Measurements from ENCODE around the gene PAM. TPM values are rescaled to one million over a fixed set of nuclear protein-coding genes. Genes with fewer than 3 reads are reported as not detected.
A peak's percentile ranks its signal among the peaks of the same experiment; 100 is the strongest.
"Not testable (repeated sequence)": the region's sequence is repeated elsewhere in the genome, so short reads cannot be mapped to it uniquely, and the experiment has no call there.

Gene PAM
- polyA plus RNA-seq, 1 donor, result 104 TPM

DNA sequence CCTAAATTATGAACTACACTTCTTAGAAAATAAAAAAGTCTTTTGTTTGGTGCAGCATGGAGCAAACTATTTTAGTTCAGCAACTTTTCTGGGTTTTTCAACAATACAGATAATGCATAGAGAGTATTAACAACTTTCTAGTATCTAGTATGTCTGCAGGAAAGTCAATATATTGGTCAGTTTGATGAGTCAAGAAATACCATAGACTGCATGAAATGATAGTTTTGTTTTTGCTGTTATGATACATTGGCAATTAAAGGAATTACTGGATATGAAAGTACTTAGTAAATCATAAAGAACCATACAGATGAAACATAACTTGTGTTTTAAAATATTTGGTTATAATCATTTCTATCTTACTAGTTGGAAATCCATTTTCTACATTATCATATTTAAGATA is 191.3 kb downstream of the PAM start:
- DNase-seq, result no peak

DNA sequence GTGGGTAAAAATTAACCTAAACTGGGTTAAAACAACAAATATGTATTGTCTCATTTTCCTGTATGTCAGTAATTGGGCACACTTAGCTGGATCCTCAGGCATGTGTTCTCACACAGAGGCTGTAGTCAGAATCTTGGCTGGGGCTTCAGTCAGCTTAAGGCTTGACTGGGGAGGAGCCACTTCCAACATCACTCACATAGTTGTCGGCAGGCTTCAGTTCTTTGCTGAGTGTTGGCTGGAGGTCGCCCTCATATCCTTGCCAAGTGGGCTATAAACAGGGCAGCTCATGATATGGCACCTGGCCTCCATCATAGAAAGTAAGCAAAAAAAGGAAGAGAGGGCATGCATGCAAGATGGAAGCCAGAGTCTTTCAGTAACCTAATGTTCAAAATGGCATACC is 191.9 kb downstream of the PAM start:
- DNase-seq, result no peak

DNA sequence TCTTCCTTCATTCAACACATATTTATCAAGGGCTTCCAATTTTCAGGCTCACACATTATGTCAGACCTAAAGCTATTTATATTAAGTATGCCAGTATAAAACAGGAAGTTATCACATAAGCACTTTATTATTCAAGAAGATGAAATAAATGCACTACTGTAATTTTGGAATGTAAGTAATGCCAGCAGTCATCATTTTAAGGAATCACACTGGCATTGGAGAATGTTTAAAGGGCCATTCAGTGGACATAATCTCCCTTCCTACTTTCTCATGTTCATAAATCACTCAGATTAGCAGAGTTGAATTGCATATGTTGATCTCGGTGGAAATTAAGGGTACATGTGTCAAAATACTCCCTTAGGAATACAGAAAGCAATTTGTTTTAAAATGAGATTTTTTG is 200.4 kb downstream of the PAM start:
- DNase-seq, result no peak

DNA sequence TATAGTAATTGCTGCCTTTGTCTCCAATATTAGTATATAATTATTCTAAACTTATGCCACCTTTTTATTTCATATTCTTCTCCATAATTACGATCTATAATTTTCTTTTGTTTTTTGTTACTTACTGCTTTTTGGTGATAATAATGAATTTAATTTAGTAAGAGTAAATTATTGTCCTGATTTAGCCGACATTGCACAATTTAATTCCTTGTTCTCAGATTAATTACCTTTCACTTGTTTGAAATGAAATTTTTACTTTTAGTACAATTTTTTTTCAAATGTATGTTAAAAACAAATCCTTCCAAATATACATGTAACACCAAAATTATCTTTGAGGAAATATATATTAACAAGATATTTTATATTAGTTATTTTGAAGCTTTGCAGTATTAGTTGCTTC is 201.5 kb downstream of the PAM start:
- DNase-seq, result no peak

DNA sequence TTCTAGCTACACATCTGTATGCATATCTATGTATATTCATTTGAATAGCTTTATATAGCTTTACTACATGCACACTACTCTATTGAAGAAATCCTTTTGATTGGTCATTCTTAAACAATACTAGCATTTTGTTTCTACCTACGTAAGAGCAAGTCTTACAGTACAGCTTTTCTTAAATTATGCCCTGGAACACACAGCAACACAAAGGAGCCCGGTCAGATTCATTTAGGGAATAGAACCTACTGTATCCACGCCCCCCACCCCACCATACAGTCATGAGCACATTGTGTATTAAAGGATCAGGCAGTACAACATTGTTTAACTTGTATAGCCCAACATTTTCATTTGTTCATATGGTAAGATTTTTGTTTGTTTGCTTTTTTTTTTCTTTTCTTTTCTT is 202.0 kb downstream of the PAM start:
- DNase-seq, result no peak

DNA sequence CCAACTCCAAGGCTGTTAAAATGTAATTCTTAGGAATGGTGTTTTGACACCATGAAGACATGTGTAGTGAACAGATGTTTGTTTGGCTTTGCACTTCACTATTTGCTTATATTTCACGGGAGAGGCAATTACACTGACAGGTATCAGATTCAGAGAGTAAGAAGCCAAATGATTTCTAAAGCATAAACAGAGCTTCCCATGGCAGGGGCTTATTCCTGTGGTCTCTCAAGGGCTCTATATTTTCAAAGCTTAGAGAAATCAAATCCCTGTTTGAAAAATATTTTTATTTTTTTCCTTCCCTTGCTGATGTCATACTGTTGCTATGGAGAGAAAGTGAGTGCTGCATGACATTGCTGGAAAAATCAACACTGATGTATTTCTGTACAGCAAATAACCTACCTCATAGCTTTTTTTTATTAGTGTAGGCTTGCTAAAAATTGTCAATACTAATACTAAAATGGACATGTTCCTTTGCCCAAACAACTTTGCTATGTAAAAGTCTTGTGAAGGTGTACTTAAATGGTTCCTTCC is 203.4 kb downstream of the PAM start:
- peak; percentile 6 for DNase-seq

- DNase-seq, result no peak
Measured at GRCh38 chr5:102959055-102959454, 203.9 kb downstream of the PAM start.

DNA sequence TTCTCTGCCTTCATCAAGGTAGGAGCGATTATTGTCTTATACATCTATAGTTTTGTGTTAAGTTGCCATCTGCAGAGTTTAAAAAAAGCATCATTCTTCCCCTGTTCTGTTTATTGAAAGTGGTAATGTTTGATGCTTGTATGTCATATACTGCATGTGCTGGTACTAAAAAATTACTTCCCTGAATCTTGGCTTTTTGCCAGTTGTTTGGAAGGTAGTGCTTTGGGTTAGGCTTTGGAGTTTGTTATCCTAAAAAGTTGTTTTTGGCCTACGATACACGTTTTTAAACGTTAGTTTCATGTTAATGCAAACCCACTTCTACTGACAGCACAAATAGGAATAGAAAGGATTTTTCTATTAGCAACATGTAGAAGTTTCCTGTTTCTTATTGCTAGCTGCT is 206.6 kb downstream of the PAM start:
- DNase-seq, result no peak

DNA sequence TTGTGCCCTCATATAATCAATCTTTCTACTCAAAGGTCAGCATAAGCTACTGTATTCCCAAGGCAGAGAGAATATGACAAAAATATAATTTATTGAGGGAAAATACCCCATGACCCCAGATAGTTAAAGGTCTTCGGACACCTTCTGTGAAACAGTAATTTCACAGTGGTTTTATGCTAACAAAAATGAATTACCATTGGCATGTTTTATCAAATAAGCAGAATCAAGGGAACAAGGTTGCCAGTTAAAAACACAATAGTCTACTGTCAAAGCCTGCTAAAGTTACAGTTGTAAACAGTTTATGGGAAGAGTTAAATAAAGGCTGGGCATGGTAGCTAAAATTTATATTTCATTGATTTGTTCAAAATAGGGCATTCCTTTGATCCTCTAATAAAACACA is 210.5 kb downstream of the PAM start:
- DNase-seq, result no peak

- no peak for DNase-seq
Measured at GRCh38 chr5:102969641-102970040, 214.5 kb downstream of the PAM start.

- DNase-seq, result peak; percentile 42
Measured at GRCh38 chr5:102971676-102972293, 216.7 kb downstream of the PAM start.

GRCh38 chr5:102974177-102974576 is 219.1 kb downstream of the PAM start:
- DNase-seq, result no peak

- no peak for DNase-seq
Measured at GRCh38 chr5:102975045-102975444, 219.9 kb downstream of the PAM start.

DNA sequence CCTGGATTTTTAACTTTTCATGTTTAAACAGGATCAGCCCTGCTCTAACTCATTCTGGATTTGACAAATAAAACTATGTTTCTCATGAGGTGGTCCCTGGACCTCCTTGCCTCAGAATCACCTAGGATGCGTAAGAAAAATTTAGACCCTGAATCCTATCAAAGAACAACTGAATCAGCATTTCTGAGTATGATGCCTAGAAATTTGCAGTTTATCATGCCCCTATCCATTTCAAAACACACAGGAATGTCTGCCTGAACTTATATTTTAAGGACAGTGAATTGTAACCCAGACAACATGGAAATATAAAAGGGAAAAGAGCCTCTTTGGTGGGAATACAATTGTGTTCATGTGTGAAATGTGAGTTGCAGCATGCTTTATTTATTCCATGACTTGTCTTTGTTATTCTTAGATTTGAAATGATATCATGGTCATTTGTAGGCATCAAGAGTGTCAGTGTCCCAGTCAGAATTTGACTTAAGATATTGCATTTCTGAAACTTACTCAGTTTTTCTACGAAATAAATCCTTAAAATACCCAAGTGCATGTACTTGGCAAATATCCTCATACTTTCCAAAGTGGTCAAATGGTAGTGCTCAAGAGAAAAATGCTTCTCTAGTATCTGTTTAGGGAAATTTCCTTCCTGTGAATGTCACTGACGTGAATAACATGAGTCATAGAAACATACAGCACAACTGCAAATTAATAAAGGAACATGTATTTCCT is 220.5 kb downstream of the PAM start:
- no peak for DNase-seq

- DNase-seq, result no peak
Measured at GRCh38 chr5:102981957-102982635, 227.0 kb downstream of the PAM start.

GRCh38 chr5:102986074-102986473 is 231.0 kb downstream of the PAM start:
- DNase-seq, result no peak

GRCh38 chr5:102988459-102988858 is 233.4 kb downstream of the PAM start:
- DNase-seq, result no peak

GRCh38 chr5:102991802-102992201 is 236.7 kb downstream of the PAM start:
- DNase-seq, result peak; percentile 12

DNA sequence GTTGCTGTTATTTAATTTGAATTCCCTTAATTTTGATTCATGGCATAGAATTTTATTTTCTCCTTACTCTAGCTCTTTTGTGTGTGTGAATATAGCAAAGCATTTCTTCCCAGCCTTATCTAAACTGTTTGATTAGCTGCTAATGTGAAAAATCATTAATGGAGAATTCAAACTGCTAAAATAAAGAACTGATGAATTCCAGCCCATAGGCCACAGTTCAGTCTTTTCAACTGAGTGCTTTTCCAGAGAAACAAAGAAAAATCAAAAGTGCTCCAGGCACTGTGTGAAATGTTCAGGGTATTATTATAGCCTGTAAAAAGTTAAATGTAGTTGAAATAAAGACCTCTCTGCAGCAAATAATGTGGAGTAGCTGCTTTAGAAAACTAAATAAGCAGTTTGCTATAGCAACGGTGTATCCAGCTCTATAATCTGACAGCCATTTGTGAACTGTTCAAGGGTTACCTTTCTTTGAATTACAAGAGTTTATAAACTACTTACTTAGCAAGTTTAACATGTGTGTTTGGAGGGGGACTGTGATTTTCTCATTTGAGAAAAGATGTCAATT is 241.0 kb downstream of the PAM start:
- no peak for DNase-seq

DNA sequence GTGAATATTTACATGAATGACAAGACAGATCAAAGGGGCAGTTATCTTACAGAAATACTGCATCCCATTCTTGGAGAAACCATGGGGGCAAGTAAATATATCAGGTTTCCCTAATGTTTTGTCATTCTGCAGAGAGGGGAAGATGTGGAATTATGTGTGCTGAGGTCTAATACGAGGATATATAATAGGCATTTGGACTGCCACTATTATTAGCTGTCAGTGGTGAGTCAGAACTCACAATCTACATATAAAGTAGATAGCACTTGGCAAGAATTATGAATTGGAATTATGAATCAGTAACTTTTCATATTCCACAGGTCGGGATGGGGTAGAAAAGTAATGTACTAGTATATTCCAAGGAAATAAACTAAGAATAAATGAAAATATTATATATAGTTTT is 243.1 kb downstream of the PAM start:
- DNase-seq, result no peak

- DNase-seq, result no peak
Measured at GRCh38 chr5:102999191-102999590, 244.1 kb downstream of the PAM start.

- DNase-seq, result not testable (repeated sequence)
Measured at GRCh38 chr5:102999621-103000020, 244.5 kb downstream of the PAM start.

DNA sequence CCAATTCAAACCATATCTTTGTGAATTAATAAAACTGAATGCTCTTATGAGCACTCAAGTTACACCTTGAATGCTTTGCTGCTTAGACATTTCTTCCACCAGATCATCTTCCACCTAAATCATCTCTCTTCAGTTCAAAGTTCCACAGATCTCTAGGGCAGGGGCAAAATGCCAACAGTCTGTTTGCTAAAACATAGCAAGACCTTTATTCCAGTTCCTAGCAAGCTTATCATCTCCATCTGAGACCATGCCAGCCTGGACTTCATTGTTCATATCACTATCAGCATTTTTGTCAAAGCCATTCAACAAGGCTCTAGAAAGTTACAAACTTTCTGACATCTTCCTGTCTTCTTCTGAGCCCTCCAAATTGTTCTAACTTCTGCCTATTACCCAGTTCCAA is 245.0 kb downstream of the PAM start:
- DNase-seq, result no peak
